ENCODE measurements around the gene ZNF524.

The ZNF524 gene

GRCh38 chr19:55554741-55555152 lies 45.3 kb upstream of the ZNF524 start:
- Histone ChIP-seq H3K27ac (ENCODE audit: low read depth, low read length) (no peak overlapping the region), H4K20me1 (ENCODE audit: control insufficient read depth, insufficient read depth, low read depth, low read length) (no peaks in the 10 kb centered on the region), H3K9me3 (ENCODE audit: control insufficient read depth, insufficient read depth, low read length) (no peaks in the 10 kb centered on the region), H3K27me3 (ENCODE audit: control insufficient read depth, low read length) (peaks cover 3% of the 10 kb centered on the region), H3K4me1 (ENCODE audit: control insufficient read depth, low read length) (peaks cover 6% of the 10 kb centered on the region), H3F3A (ENCODE audit: control insufficient read depth, insufficient read depth) (no peaks in the 10 kb centered on the region), H3K9me2 (replicated peaks; ENCODE audit: control insufficient read depth, low read length) (no peaks in the 10 kb centered on the region), H3K36me3 (ENCODE audit: control insufficient read depth, low read length) (no peaks in the 10 kb centered on the region), H3K4me3 (ENCODE audit: low read length) (no peak overlapping the region), H3K4me2 (ENCODE audit: low read length) (no peak overlapping the region), H3K79me2 (ENCODE audit: control insufficient read depth, low read length) (no peaks in the 10 kb centered on the region)
- TF ChIP-seq CTCF (IDR thresholded peaks at IDR 0.05; ENCODE audit: low read depth, low read length, poor library complexity, severe bottlenecking) (no peak), EZH2phosphoT487 (IDR thresholded peaks at IDR 0.05; ENCODE audit: borderline replicate concordance, low read length) (no peak)

- Histone ChIP-seq H3K4me1 (ENCODE audit: control insufficient read depth, low read length) (no peaks in the 10 kb centered on the region), H3K4me2 (ENCODE audit: low read length) (no peak overlapping the region), H3K27ac (ENCODE audit: low read depth, low read length) (no peak overlapping the region), H3K36me3 (ENCODE audit: control insufficient read depth, low read length) (no peaks in the 10 kb centered on the region), H3K27me3 (ENCODE audit: control insufficient read depth, low read length) (no peaks in the 10 kb centered on the region), H3F3A (ENCODE audit: control insufficient read depth, insufficient read depth) (no peaks in the 10 kb centered on the region), H4K20me1 (ENCODE audit: control insufficient read depth, insufficient read depth, low read depth, low read length) (no peaks in the 10 kb centered on the region), H3K9me2 (replicated peaks; ENCODE audit: control insufficient read depth, low read length) (no peaks in the 10 kb centered on the region), H3K4me3 (ENCODE audit: low read length) (no peak overlapping the region), H3K9me3 (ENCODE audit: control insufficient read depth, insufficient read depth, low read length) (no peaks in the 10 kb centered on the region), H3K79me2 (ENCODE audit: control insufficient read depth, low read length) (no peaks in the 10 kb centered on the region)
- TF ChIP-seq EZH2phosphoT487 (IDR thresholded peaks at IDR 0.05; ENCODE audit: borderline replicate concordance, low read length) (no peak), CTCF (IDR thresholded peaks at IDR 0.05; ENCODE audit: low read depth, low read length, poor library complexity, severe bottlenecking) (no peak)
These were observed 40.4 kb upstream of the ZNF524 start for GRCh38 chr19:55559684-55560083.

GRCh38 chr19:55563261-55563690 lies 36.8 kb upstream of the ZNF524 start:
- no peaks in the 10 kb centered on the region for H4K20me1 ChIP-seq (ENCODE audit: control insufficient read depth, insufficient read depth, low read depth, low read length)
- no peaks in the 10 kb centered on the region for H3K27me3 ChIP-seq (ENCODE audit: control insufficient read depth, low read length)
- no peak overlapping the region for H3K4me2 ChIP-seq (ENCODE audit: low read length)
- TF ChIP-seq CTCF (IDR thresholded peaks at IDR 0.05; ENCODE audit: low read depth, low read length, poor library complexity, severe bottlenecking) (no peak), EZH2phosphoT487 (IDR thresholded peaks at IDR 0.05; ENCODE audit: borderline replicate concordance, low read length) (no peak)
- no peaks in the 10 kb centered on the region for H3K9me2 ChIP-seq (replicated peaks; ENCODE audit: control insufficient read depth, low read length)
- no peaks in the 10 kb centered on the region for H3F3A ChIP-seq (ENCODE audit: control insufficient read depth, insufficient read depth)
- H3K4me1 ChIP-seq (ENCODE audit: control insufficient read depth, low read length), result no peaks in the 10 kb centered on the region
- H3K36me3 ChIP-seq (ENCODE audit: control insufficient read depth, low read length), result no peaks in the 10 kb centered on the region
- H3K4me3 ChIP-seq (ENCODE audit: low read length), result no peak overlapping the region
- H3K9me3 ChIP-seq (ENCODE audit: control insufficient read depth, insufficient read depth, low read length), result no peaks in the 10 kb centered on the region
- H3K79me2 ChIP-seq (ENCODE audit: control insufficient read depth, low read length), result no peaks in the 10 kb centered on the region
- H3K27ac ChIP-seq (ENCODE audit: low read depth, low read length), result no peak overlapping the region

- H3K79me2 ChIP-seq (ENCODE audit: control insufficient read depth, low read length), result no peaks in the 10 kb centered on the region
- no peaks in the 10 kb centered on the region for H4K20me1 ChIP-seq (ENCODE audit: control insufficient read depth, insufficient read depth, low read depth, low read length)
- H3K9me3 ChIP-seq (ENCODE audit: control insufficient read depth, insufficient read depth, low read length), result no peaks in the 10 kb centered on the region
- H3K36me3 ChIP-seq (ENCODE audit: control insufficient read depth, low read length), result no peaks in the 10 kb centered on the region
- H3K27ac ChIP-seq (ENCODE audit: low read depth, low read length), result no peak overlapping the region
- no peaks in the 10 kb centered on the region for H3K9me2 ChIP-seq (replicated peaks; ENCODE audit: control insufficient read depth, low read length)
- H3K4me3 ChIP-seq (ENCODE audit: low read length), result no peak overlapping the region
- H3K4me2 ChIP-seq (ENCODE audit: low read length), result no peak overlapping the region
- H3K4me1 ChIP-seq (ENCODE audit: control insufficient read depth, low read length), result no peaks in the 10 kb centered on the region
- H3K27me3 ChIP-seq (ENCODE audit: control insufficient read depth, low read length), result no peaks in the 10 kb centered on the region
- TF ChIP-seq EZH2phosphoT487 (IDR thresholded peaks at IDR 0.05; ENCODE audit: borderline replicate concordance, low read length) (no peak), CTCF (IDR thresholded peaks at IDR 0.05; ENCODE audit: low read depth, low read length, poor library complexity, severe bottlenecking) (no peak)
- no peaks in the 10 kb centered on the region for H3F3A ChIP-seq (ENCODE audit: control insufficient read depth, insufficient read depth)
These were observed 33.3 kb upstream of the ZNF524 start for GRCh38 chr19:55566823-55567222.
